Spleen (tissue), 7 donors: ENCODE measurements around the gene MAP3K5.
"Not testable (repeated sequence)": the region's sequence is repeated elsewhere in the genome, so short reads cannot be mapped to it uniquely, and the experiment has no call there.

Experiments used
- POLR2A ChIP-seq, 3 donors: fragments of 450-650 bp; IDR thresholded peaks; one replicate each; pipeline ENCODE4 v1.5.1; 2017; ENCODE audit warnings: antibody characterized with exemption in 3 of 3, mild to moderate bottlenecking in 1 of 3
- TF ChIP-seq, protein P1 (sequence below), 11 experiments: fragments of 200-600 bp in 7 of 11; fragments of 450-650 bp in 4 of 11; sonication (generic) in 4 of 11; IDR thresholded peaks in 8 of 11; conservative IDR thresholded peaks in 3 of 11; 1 replicate in 7 of 11; 2 replicates in 4 of 11; pipeline versions ENCODE4 v1.4.0 to v1.8.0; 2016 to 2021; ENCODE audit warnings: antibody characterized with exemption in 11 of 11, inconsistent platforms in 4 of 11, mild to moderate bottlenecking in 1 of 11
- donor health status: DM: no; HTN: no; CAD: no; lungs with moderate emphysema.
- donor health status: DM: no; HTN: no; CAD: no.
- donor health status: DM: no; HTN: no; CAD: no.

DNA sequence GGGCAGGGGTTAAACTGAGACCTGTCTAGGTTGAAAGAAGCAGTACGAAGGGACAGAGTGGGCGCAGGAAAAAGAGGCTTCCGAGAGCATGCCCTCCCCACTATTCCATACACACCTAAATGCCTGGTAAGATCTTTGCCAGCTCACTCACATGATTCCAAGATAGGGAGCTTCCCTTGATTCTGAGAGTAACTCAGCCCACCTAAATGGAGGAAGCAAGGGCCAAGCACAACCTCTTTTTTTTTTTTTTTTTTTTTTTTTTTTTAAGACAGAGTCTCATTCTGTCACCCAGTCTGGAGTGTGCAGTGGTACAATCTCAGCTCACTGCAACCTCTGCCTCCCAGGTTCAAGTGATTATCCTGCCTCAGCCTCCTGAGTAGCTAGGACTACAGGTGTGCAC is 2.8 kb downstream of the MAP3K5 start:
- not testable (repeated sequence) for TF ChIP-seq POLR2A (IDR thresholded peaks at IDR 0.05)
- TF ChIP-seq, protein P1, sequence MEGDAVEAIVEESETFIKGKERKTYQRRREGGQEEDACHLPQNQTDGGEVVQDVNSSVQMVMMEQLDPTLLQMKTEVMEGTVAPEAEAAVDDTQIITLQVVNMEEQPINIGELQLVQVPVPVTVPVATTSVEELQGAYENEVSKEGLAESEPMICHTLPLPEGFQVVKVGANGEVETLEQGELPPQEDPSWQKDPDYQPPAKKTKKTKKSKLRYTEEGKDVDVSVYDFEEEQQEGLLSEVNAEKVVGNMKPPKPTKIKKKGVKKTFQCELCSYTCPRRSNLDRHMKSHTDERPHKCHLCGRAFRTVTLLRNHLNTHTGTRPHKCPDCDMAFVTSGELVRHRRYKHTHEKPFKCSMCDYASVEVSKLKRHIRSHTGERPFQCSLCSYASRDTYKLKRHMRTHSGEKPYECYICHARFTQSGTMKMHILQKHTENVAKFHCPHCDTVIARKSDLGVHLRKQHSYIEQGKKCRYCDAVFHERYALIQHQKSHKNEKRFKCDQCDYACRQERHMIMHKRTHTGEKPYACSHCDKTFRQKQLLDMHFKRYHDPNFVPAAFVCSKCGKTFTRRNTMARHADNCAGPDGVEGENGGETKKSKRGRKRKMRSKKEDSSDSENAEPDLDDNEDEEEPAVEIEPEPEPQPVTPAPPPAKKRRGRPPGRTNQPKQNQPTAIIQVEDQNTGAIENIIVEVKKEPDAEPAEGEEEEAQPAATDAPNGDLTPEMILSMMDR (IDR thresholded peaks at IDR 0.05 in 8 of 11, conservative IDR thresholded peaks at IDR 0.05 in 3 of 11): not testable (repeated sequence)
